PC-3 (cell line): ENCODE data around the gene MON1A. TPM values are rescaled to one million over a fixed set of nuclear protein-coding genes. Genes with fewer than 3 reads are reported as not detected.
A peak's percentile ranks its signal among the peaks of the same experiment; 100 is the strongest.

Experiments
- ATAC-seq: fragments of 200-7000 bp; cut with Tn5 transposase; 2 replicates; pipeline ENCODE4 v1.9.1; 2020; ENCODE audit warnings: mild to moderate bottlenecking, moderate library complexity
- BruUV-seq: library from RNA; stranded (reverse); fragments of 400-500 nt; replicated peaks from 2 replicates; lab custom pipeline; 2021; lab: Mats Ljungman, UMichigan
- CTCF ChIA-PET: fragments of 300-600 bp; sonication (Branson Sonifier 250); formaldehyde crosslinking; loops from one replicate; lab custom pipeline; 2022; ENCODE audit warnings: antibody characterized with exemption; lab: Charles Lee
- POLR2A ChIA-PET: fragments of 300-600 bp; sonication (Branson Sonifier 250); formaldehyde crosslinking; loops from one replicate; lab custom pipeline; 2022; ENCODE audit warnings: antibody characterized with exemption; ENCODE audit not compliant: unreplicated experiment; lab: Charles Lee
- DNase-seq: peaks from one replicate; pipeline ENCODE4 v3.0.0-alpha.2; 2015
- H2AFZ ChIP-seq: fragments of 300-600 bp; sonication (generic); 2 replicates; pipeline ENCODE4 v1.6.0; 2016; ENCODE audit warnings: antibody characterized with exemption, low read length
- H3F3A ChIP-seq: fragments of 300-600 bp; sonication (generic); one replicate; pipeline ENCODE4 v1.6.0; 2017; ENCODE audit warnings: antibody characterized with exemption, low read length, control low read depth, mild to moderate bottlenecking; ENCODE audit not compliant: unreplicated experiment
- H3K27ac ChIP-seq: fragments of 300-600 bp; sonication (generic); 2 replicates; pipeline ENCODE4 v1.5.1; 2016; ENCODE audit warnings: mild to moderate bottlenecking, low read length
- H3K27me3 ChIP-seq: fragments of 300-600 bp; sonication (generic); 2 replicates; pipeline ENCODE4 v1.6.1; 2016; ENCODE audit warnings: low read length, mixed read lengths
- H3K36me3 ChIP-seq: fragments of 300-600 bp; sonication (generic); 2 replicates; pipeline ENCODE4 v1.6.1; 2016; ENCODE audit warnings: low read depth, mixed run types, low read length, mixed read lengths
- H3K4me1 ChIP-seq: fragments of 300-600 bp; sonication (generic); 2 replicates; pipeline ENCODE4 v1.5.1; 2016; ENCODE audit warnings: low read length; ENCODE audit not compliant: insufficient read depth
- H3K4me2 ChIP-seq: fragments of 300-600 bp; sonication (generic); 2 replicates; pipeline ENCODE4 v1.6.0; 2016; ENCODE audit warnings: low read length
- H3K4me3 ChIP-seq: fragments of 300-600 bp; sonication (generic); 2 replicates; pipeline ENCODE4 v1.5.1; 2016; ENCODE audit warnings: mild to moderate bottlenecking, low read length, mixed read lengths
- H3K79me2 ChIP-seq: fragments of 300-600 bp; sonication (generic); 2 replicates; pipeline ENCODE4 v1.6.1; 2017; ENCODE audit warnings: low read length, mixed read lengths
- H3K9ac ChIP-seq: fragments of 300-600 bp; sonication (generic); 2 replicates; pipeline ENCODE4 v1.6.0; 2016; ENCODE audit warnings: mild to moderate bottlenecking, low read length
- H3K9me2 ChIP-seq: fragments of 300-600 bp; sonication (generic); replicated peaks from 2 replicates; pipeline ENCODE4 v1.6.1; 2016; ENCODE audit warnings: mixed run types, low read length, mixed read lengths
- H3K9me3 ChIP-seq: fragments of 300-600 bp; sonication (generic); 2 replicates; pipeline ENCODE4 v1.6.1; 2016; ENCODE audit warnings: low read length, mixed read lengths
- H4K20me1 ChIP-seq: fragments of 300-600 bp; sonication (generic); 2 replicates; pipeline ENCODE4 v1.6.1; 2016; ENCODE audit warnings: low read length, mixed read lengths
- CTCF ChIP-seq: fragments of 300-600 bp; sonication (generic); conservative IDR thresholded peaks from 2 replicates; pipeline ENCODE4 v1.5.1; 2017; ENCODE audit warnings: antibody characterized with exemption, low read depth, mild to moderate bottlenecking, low read length
- EZH2 ChIP-seq: fragments of 300-600 bp; sonication (generic); IDR thresholded peaks from one replicate; pipeline ENCODE4 v1.6.1; 2017; ENCODE audit warnings: antibody characterized with exemption, mild to moderate bottlenecking, low read length; ENCODE audit not compliant: unreplicated experiment
- EZH2phosphoT487 ChIP-seq: fragments of 300-600 bp; sonication (generic); IDR thresholded peaks from 2 replicates; pipeline ENCODE4 v1.6.1; 2018; ENCODE audit warnings: mild to moderate bottlenecking, antibody characterized with exemption, low read length, borderline replicate concordance
- intact Hi-C: fragments of 100-400 bp; cut with micrococcal nuclease; formaldehyde crosslinking; loops from 2 replicates; pipeline ENCODE4 v1.9.0; 2023
- total RNA-seq: library from RNA; depleted of rRNA; stranded (reverse); fragments of >200 nt; gene quantifications from 2 replicates; pipeline ENCODE4 v1.2.3, GENCODE V29; 2014

The MON1A gene
- total RNA-seq, 1 experiment from 2014 or later, result 20.8 TPM

DNA sequence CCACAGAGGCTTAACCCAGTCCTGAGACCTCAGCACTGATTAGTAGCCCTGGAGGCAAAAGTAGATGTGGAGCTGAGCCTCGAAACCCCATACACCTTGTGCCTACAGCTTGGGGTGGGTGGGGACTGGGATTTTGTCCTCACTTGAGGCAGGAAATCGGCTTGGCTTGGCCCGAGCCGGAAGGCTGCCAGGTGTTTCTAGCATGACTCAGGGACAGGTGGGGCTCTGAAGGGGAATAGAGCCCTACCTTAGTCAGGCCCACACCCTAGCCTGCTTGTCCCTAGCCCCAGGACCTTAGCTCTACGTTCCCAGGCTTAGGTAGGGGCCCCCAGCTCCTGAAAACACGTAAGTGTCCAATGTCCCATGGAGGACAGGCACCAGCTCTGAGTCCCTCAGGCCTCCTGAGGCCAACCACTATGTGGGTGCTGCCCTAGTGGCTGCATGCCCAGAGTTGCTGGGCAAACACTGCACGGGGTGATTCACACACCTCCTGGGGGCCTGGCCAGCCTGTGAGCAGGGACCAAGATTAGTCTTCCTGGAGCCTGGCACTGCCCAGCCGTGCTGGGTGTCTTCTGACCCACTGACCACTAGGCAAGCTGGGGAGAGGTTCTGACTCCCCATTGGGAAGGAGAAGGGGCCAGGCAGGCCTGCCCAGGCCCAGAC is 29.0 kb downstream of the MON1A start:
- H3K36me3 ChIP-seq, result peaks cover 32% of the 10 kb centered on the region

DNA sequence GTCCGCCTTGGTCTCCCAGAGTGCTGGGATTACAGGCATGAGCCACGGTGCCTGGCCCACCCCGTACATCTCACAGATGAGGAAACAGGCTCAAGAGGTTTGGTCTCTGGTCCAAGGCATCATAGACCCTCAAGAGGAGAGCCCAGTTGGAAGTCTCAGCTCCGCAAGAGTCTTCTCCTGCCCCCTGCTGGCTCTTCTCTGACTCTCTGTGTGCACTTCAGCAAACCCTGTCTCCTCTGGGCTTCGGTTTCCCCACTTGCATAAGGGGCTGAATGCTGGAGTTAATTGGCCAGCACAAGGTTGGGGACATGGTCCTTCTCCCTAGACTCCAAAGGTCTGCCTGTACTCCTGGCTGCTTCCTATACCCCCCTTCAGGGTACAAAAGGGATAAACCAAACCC is 29.8 kb downstream of the MON1A start:
- TF ChIP-seq EZH2 (no peak), CTCF (peak; percentile 49)
- no peak for ATAC-seq
- H4K20me1 ChIP-seq, result no peaks in the 10 kb centered on the region
- H3K27ac ChIP-seq, result peak overlapping the region; percentile 99
- intact Hi-C loops, result loop anchor here (1.0 to 5.0 kb wide), 2 partner anchors 113 to 177 kb away; partner anchors contain the start of genes GMPPB and IP6K1
- no peaks in the 10 kb centered on the region for H3K9me3 ChIP-seq
- H3F3A ChIP-seq, result peaks cover 11% of the 10 kb centered on the region
- H3K4me3 ChIP-seq, result peak overlapping the region; percentile 63
- peaks cover 39% of the 10 kb centered on the region for H3K36me3 ChIP-seq
- peaks cover 59% of the 10 kb centered on the region for H3K79me2 ChIP-seq
- peaks cover 59% of the 10 kb centered on the region for H3K4me1 ChIP-seq
- POLR2A ChIA-PET, result interaction anchor here (0.5 to 0.6 kb wide), 2 partner anchors 55 to 181 kb away, joined by 5 to 15 read pairs; no protein-coding TSS in a partner anchor
- H3K9ac ChIP-seq, result peak overlapping the region; percentile 91
- no peak overlapping the region for H2AFZ ChIP-seq
- BruUV-seq, result no TSS peak
- CTCF ChIA-PET, result interaction anchor here (0.6 to 1.2 kb wide), 6 partner anchors 17 to 133 kb away, joined by 3 to 9 read pairs (median 6); partner anchors contain the start of genes INKA1 and MON1A
- H3K9me2 ChIP-seq, result no peaks in the 10 kb centered on the region
- peak; percentile 23 for DNase-seq
- no peaks in the 10 kb centered on the region for H3K27me3 ChIP-seq
- peak overlapping the region; percentile 92 for H3K4me2 ChIP-seq

More for the DNA sequence above, 29.0 kb downstream of the MON1A start:
- Histone ChIP-seq H3K9me2 (no peaks in the 10 kb centered on the region), H3K9ac (peak overlapping the region; percentile 91), H3F3A (peaks cover 11% of the 10 kb centered on the region), H3K4me3 (peak overlapping the region; percentile 67), H3K27ac (peak overlapping the region; percentile 99), H2AFZ (no peak overlapping the region), H3K4me2 (peak overlapping the region; percentile 92), H3K27me3 (no peaks in the 10 kb centered on the region), H3K4me1 (peaks cover 67% of the 10 kb centered on the region), H3K9me3 (no peaks in the 10 kb centered on the region), H4K20me1 (no peaks in the 10 kb centered on the region), H3K79me2 (peaks cover 67% of the 10 kb centered on the region)
- ChIA-PET POLR2A (interaction anchor here (0.5 to 1.4 kb wide), 7 partner anchors 19 to 364 kb away, joined by 4 to 15 read pairs (median 7); partner anchors contain the start of genes INKA1 and MON1A), CTCF (interaction anchor here (0.5 to 1.4 kb wide), 8 partner anchors 17 to 134 kb away, joined by 3 to 9 read pairs (median 4); partner anchors contain the start of genes INKA1 and MON1A)
- BruUV-seq, result no TSS peak
- intact Hi-C loops, result loop anchor here (1.0 to 5.0 kb wide), 2 partner anchors 113 to 177 kb away; partner anchors contain the start of genes GMPPB and IP6K1
- DNase-seq, result peak; percentile 99
- ATAC-seq, result peak; percentile 79
- TF ChIP-seq EZH2phosphoT487, result no peak
- TF ChIP-seq EZH2, result no peak
- no peak for TF ChIP-seq CTCF
